Activated T-cell treated with anti-CD3 and anti-CD28 coated beads for 48 hours (primary cell): ENCODE data around the gene DACT2.

Source experiments
- DNase-seq: peaks from one replicate; pipeline ENCODE4 v3.0.0-alpha.2; 2020; ENCODE audit warnings: low read depth

The DACT2 gene

GRCh38 chr6:168265827-168266815 is 53.5 kb downstream of the DACT2 start:
- no peak for DNase-seq

GRCh38 chr6:168265394-168265793 is 54.2 kb downstream of the DACT2 start:
- no peak for DNase-seq

GRCh38 chr6:168264593-168265335 is 54.8 kb downstream of the DACT2 start:
- DNase-seq: no peak

DNA sequence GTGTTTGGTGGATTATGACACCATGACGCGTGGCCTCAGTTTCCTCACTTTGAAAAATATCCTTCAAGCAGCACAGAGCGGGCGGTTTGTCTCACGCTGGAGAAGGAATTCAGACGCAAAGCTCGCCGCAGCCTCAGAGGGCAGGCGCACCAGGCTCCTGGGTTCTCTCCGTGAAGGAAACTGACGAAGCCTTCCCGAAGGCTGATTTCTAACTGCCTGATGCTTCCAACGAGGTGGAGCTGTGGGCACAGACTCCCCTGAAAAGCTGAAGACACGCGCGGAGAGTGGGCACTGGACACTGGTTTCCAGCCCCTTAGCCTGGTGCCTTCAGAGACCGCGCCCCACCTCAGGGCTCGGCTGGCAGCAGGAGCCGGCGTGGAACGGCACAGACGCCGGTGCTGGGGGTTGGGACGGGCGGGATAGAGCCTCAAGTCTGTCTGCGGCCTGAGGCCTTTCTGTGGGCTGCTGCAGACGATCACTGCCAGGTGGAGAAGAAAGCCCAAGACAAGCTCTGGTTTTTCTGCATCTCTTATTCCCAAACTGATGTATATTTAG is 56.1 kb downstream of the DACT2 start:
- no peak for DNase-seq

DNA sequence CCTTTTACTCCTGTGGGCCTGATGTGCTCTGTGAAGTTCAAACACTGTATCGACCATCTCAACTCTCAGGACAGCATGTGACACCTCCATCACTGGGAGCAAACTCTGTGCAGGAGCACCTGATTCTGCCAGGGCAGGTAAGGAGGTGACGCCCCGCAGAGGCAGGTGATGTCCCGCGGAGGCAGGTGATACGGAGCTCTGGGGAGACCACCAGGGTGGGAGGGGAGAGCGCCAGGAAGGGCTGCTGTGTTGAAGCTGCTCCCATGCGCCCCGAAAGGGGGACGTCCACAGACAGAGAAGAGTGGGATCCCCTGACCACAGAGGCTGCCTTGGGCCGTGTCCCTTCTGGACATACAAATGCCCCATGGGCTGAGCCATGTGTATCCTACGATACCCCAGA is 58.3 kb downstream of the DACT2 start:
- DNase-seq: no peak

- no peak for DNase-seq
Measured at GRCh38 chr6:168260420-168260987, 59.1 kb downstream of the DACT2 start.

DNA sequence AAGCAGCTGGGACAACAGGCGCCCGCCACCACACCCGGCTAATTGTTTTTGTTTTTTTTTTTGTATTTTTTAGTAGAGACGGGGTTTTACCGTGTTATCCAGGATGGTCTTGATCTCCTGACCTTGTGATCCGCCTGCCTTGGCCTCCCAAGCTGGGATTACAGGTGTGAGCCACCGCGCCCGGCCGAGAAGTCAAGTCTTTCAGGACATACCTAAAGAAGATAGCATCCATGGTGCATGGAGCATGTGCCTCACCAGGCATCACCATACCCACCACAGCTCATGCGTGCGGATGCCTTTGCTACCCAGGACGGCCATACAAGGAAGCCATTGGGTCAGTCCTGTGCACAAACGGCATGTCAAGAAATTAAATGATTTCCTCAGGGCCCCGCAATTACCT is 60.8 kb downstream of the DACT2 start:
- DNase-seq: no peak

DNA sequence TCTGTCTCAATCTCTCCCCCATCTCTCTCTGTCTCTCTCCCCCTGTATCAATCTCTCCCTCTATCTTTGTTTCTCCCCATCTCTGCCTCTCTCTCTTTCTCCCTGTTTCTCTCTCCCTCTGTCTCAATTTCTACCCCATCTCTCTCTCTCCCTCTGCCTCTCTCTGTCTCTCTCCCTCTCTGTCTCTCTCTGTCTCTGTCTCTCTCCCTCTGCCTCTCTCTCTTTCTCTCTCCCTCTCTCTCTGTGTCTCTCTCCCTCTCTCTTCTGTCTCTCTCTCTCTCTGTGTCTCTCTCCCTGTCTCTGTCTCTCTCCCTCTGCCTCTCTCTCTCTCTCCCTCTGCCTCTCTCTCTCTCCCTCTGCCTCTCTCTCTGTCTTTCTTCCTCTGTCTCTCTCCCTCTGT is 62.6 kb downstream of the DACT2 start:
- DNase-seq: no peak
